DND-41 (cell line): ENCODE results near the gene MTA3.

Source experiments
- EZH2 ChIP-seq: IDR thresholded peaks from 3 replicates; pipeline ENCODE4 v1.6.1; 2012; ENCODE audit warnings: borderline replicate concordance, low read depth, mild to moderate bottlenecking, moderate library complexity, low read length, inconsistent platforms; ENCODE audit not compliant: severe bottlenecking
- TF ChIP-seq, protein P1 (sequence below): IDR thresholded peaks from 2 replicates; pipeline ENCODE4 v1.5.1; 2012; ENCODE audit warnings: borderline replicate concordance, low read length, moderate library complexity, mild to moderate bottlenecking; ENCODE audit not compliant: poor library complexity, severe bottlenecking; ENCODE audit errors: extremely low read depth

DNA sequence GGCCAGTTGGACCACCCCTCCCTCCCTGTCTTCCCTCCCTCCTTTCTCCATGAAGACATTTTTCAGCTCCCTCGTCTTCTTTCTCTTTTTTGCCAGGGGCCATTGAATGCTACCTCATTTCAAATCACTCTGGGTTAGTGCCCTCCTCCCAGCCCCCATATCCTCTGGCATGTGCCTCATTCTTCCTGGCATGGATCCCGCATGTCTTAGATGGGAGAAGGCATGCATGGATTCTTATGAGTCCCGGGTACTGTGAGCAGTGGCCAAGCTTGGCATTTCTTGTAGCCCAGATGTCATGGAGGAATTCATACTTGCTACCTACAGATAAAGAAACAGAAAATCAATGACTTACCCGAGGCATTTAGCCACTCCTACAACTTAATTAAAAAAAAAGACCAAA, 232.9 kb downstream of the MTA3 start:
- TF ChIP-seq, protein P1, sequence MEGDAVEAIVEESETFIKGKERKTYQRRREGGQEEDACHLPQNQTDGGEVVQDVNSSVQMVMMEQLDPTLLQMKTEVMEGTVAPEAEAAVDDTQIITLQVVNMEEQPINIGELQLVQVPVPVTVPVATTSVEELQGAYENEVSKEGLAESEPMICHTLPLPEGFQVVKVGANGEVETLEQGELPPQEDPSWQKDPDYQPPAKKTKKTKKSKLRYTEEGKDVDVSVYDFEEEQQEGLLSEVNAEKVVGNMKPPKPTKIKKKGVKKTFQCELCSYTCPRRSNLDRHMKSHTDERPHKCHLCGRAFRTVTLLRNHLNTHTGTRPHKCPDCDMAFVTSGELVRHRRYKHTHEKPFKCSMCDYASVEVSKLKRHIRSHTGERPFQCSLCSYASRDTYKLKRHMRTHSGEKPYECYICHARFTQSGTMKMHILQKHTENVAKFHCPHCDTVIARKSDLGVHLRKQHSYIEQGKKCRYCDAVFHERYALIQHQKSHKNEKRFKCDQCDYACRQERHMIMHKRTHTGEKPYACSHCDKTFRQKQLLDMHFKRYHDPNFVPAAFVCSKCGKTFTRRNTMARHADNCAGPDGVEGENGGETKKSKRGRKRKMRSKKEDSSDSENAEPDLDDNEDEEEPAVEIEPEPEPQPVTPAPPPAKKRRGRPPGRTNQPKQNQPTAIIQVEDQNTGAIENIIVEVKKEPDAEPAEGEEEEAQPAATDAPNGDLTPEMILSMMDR = no peak
- no peak for TF ChIP-seq EZH2
